T-cell (primary cell): ENCODE results near the gene PRX. TPM values are rescaled to one million over a fixed set of nuclear protein-coding genes. Genes with fewer than 3 reads are reported as not detected.

ENCODE experiments used
- ATAC-seq, 4 experiments: fragments of 200-7000 bp in 3 of 4; fragments of 150-1000 bp in 1 of 4; cut with Tn5 transposase; replicated peaks in 1 of 4; 1 replicate in 3 of 4; 2 replicates in 1 of 4; pipeline ENCODE4 v1.10.0; 2021; ENCODE audit warnings: moderate library complexity in 3 of 4, mild to moderate bottlenecking in 2 of 4, moderate number of reproducible peaks in 1 of 4
- CTCF ChIA-PET, 2 donors: fragments of 300-600 bp; sonication (Branson Sonifier 250); formaldehyde crosslinking; loops; one replicate each; lab custom pipeline; 2022; ENCODE audit warnings: antibody characterized with exemption in 2 of 2; lab: Charles Lee
- POLR2A ChIA-PET, 2 donors: fragments of 300-600 bp; sonication (Branson Sonifier 250); formaldehyde crosslinking; loops; one replicate each; lab custom pipeline; 2022; ENCODE audit warnings: antibody characterized with exemption in 2 of 2; lab: Charles Lee
- DNase-seq, 35 experiments: peaks; one replicate each; pipeline versions ENCODE4 v3.0.0 to v3.0.0-alpha.2; 2013 to 2023
- H3K27ac ChIP-seq: one replicate; pipeline ENCODE4 v1.5.1; 2013; ENCODE audit warnings: low read length
- H3K27me3 ChIP-seq, 2 experiments: replicated peaks in 1 of 2; 1 replicate in 1 of 2; 2 replicates in 1 of 2; pipeline versions ENCODE4 v1.6.1 to v1.7.0; 2013; ENCODE audit warnings: low read length in 1 of 2, mixed read lengths in 1 of 2; ENCODE audit not compliant: control insufficient read depth in 2 of 2, insufficient read depth in 2 of 2; ENCODE audit errors: extremely low read depth in 1 of 2
- H3K36me3 ChIP-seq, 2 donors: 1 replicate in 1 of 2; 2 replicates in 1 of 2; pipeline versions ENCODE4 v1.6.1 to v1.7.0; 2013; ENCODE audit warnings: low read length in 1 of 2; ENCODE audit not compliant: control insufficient read depth in 2 of 2, insufficient read depth in 1 of 2; ENCODE audit errors: extremely low read depth in 1 of 2
- H3K4me1 ChIP-seq, 2 experiments: 1 replicate in 1 of 2; 2 replicates in 1 of 2; pipeline versions ENCODE4 v1.6.1 to v1.7.0; 2013; ENCODE audit warnings: low read length in 2 of 2, mixed read lengths in 1 of 2; ENCODE audit not compliant: insufficient read depth in 2 of 2, control insufficient read depth in 1 of 2; ENCODE audit errors: extremely low read depth in 1 of 2
- H3K4me3 ChIP-seq, 2 donors: 1 replicate in 1 of 2; 2 replicates in 1 of 2; pipeline versions ENCODE4 v1.5.1 to v1.7.0; 2013; ENCODE audit warnings: mild to moderate bottlenecking in 2 of 2, low read length in 1 of 2, moderate library complexity in 1 of 2; ENCODE audit not compliant: control insufficient read depth in 1 of 2; ENCODE audit errors: extremely low read depth in 1 of 2
- H3K9me3 ChIP-seq: 2 replicates; pipeline ENCODE4 v1.7.0; 2013
- H3K27ac Mint-ChIP-seq, 2 donors: one replicate each; pipeline ENCODE4 v1.8.0; 2020 to 2021; ENCODE audit warnings: mild to moderate bottlenecking in 2 of 2, mixed read lengths in 2 of 2
- H3K27me3 Mint-ChIP-seq, 2 donors: one replicate each; pipeline ENCODE4 v1.8.0; 2021 to 2022; ENCODE audit warnings: mixed read lengths in 2 of 2
- H3K36me3 Mint-ChIP-seq: one replicate; pipeline ENCODE4 v1.8.0; 2021; ENCODE audit warnings: mixed read lengths
- H3K4me1 Mint-ChIP-seq, 3 donors: one replicate each; pipeline ENCODE4 v1.8.0; 2020 to 2022; ENCODE audit warnings: mixed read lengths in 3 of 3, mild to moderate bottlenecking in 1 of 3
- H3K4me3 Mint-ChIP-seq, 3 donors: one replicate each; pipeline ENCODE4 v1.8.0; 2020 to 2022; ENCODE audit warnings: mild to moderate bottlenecking in 3 of 3, mixed read lengths in 3 of 3, moderate library complexity in 3 of 3
- H3K9me3 Mint-ChIP-seq, 3 donors: one replicate each; pipeline ENCODE4 v1.8.0; 2020 to 2022; ENCODE audit warnings: mixed read lengths in 3 of 3
- WGBS: methylation state at CpG from one replicate; pipeline ENCODE4 v1.1.5; 2013; ENCODE audit warnings: missing lambda C conversion rate; ENCODE audit not compliant: insufficient coverage; 5-methylcytosine and 5-hydroxymethylcytosine counted together
- total RNA-seq, 35 experiments: library from RNA in 6 of 35; stranded (reverse) in 6 of 35; fragments of 120-200 nt in 1 of 35; gene quantifications; one replicate each; pipeline versions ENCODE4 v1.2.1 to v1.2.4 and lab custom pipeline; 2013 to 2026

The PRX gene
- total RNA-seq, 5 donors from 2014 or later (not counting 1 experiment from before 2014, with no cell fraction given) = 2.0 to 4.4 (median 2.8) TPM

- H3K36me3 ChIP-seq = no peaks in the 10 kb centered on the region
- WGBS = 43% methylated on average over 21 of the region's 22 CpGs
- H3K36me3 Mint-ChIP-seq = no peaks in the 10 kb centered on the region
- no peaks in the 10 kb centered on the region for H3K27me3 Mint-ChIP-seq
- peaks cover 0 to 19% of the 10 kb centered on the region in 2 experiments for H3K27me3 ChIP-seq
- ATAC-seq (no peak), DNase-seq (no peak)
- H3K27ac Mint-ChIP-seq = peak overlapping the region in 1 of 2 donors; percentile 59
- no peaks in the 10 kb centered on the region for H3K9me3 ChIP-seq
- POLR2A ChIA-PET = no interaction called here
- peaks cover 0 to 25% of the 10 kb centered on the region in 2 experiments for H3K4me1 ChIP-seq
- no peak overlapping the region for H3K27ac ChIP-seq
- no peaks in the 10 kb centered on the region for H3K9me3 Mint-ChIP-seq
- H3K4me1 Mint-ChIP-seq = peaks cover 18 to 29% (median 18%) of the 10 kb centered on the region in 3 donors
- no peak overlapping the region for H3K4me3 ChIP-seq
- no peak overlapping the region for H3K4me3 Mint-ChIP-seq
- CTCF ChIA-PET = interaction anchor here in 1 of 2 donors (0.7 kb wide), 2 partner anchors 13 to 52 kb away, joined by 3 to 4 read pairs; no protein-coding TSS in a partner anchor
Observed at GRCh38 chr19:40407714-40408597, 5.2 kb downstream of the PRX start.

- peak overlapping the region; percentile 44 for H3K27ac ChIP-seq
- CTCF ChIA-PET = interaction anchor here in 1 of 2 donors (0.8 to 1.8 kb wide), 2 partner anchors 22 to 60 kb away, joined by 4 read pairs; partner anchors contain the start of gene SERTAD1
- POLR2A ChIA-PET = interaction anchor here in 1 of 2 donors (0.6 kb wide), 1 partner anchor 903 kb away, joined by 3 read pairs; no protein-coding TSS in a partner anchor
- Mint-ChIP-seq H3K4me3 (peak overlapping the region; percentile 78 to 92 (median 89)), H3K9me3 (no peaks in the 10 kb centered on the region), H3K27me3 (no peaks in the 10 kb centered on the region), H3K4me1 (peaks cover 27 to 51% (median 27%) of the 10 kb centered on the region in 3 donors), H3K36me3 (peaks cover 4% of the 10 kb centered on the region), H3K27ac (peak overlapping the region; percentile 82 to 91)
- DNase-seq (peak; percentile 42 to 81 (median 67)), ATAC-seq (peak; percentile 53 to 65 (median 58))
- peaks cover 0 to under 1% of the 10 kb centered on the region in 2 experiments for H3K27me3 ChIP-seq
- peaks cover 0 to 31% of the 10 kb centered on the region in 2 experiments for H3K4me1 ChIP-seq
- H3K36me3 ChIP-seq = no peaks in the 10 kb centered on the region
- H3K4me3 ChIP-seq = peak overlapping the region; percentile 65 to 69
- WGBS = 0% methylated on average over 28 of the region's 41 CpGs
- H3K9me3 ChIP-seq = no peaks in the 10 kb centered on the region
Observed at GRCh38 chr19:40403262-40403984, 9.8 kb downstream of the PRX start.

- Mint-ChIP-seq H3K27ac (no peak overlapping the region), H3K4me3 (no peak overlapping the region), H3K36me3 (peaks cover 4% of the 10 kb centered on the region), H3K4me1 (peaks cover 18 to 44% (median 18%) of the 10 kb centered on the region in 3 donors), H3K27me3 (no peaks in the 10 kb centered on the region), H3K9me3 (no peaks in the 10 kb centered on the region)
- H3K9me3 ChIP-seq = no peaks in the 10 kb centered on the region
- WGBS = 80% methylated on average over 1 of the region's 3 CpGs
- H3K27ac ChIP-seq = no peak overlapping the region
- DNase-seq (no peak), ATAC-seq (no peak)
- peaks cover 0 to 27% of the 10 kb centered on the region in 2 experiments for H3K4me1 ChIP-seq
- H3K36me3 ChIP-seq = no peaks in the 10 kb centered on the region
- ChIA-PET CTCF (no interaction called here), POLR2A (no interaction called here)
- H3K27me3 ChIP-seq = peaks cover 0 to 8% of the 10 kb centered on the region in 2 experiments
- no peak overlapping the region for H3K4me3 ChIP-seq
Observed at GRCh38 chr19:40400559-40400958, 12.6 kb downstream of the PRX start.

GRCh38 chr19:40398417-40399131, 14.6 kb downstream of the PRX start:
- Histone ChIP-seq H3K4me3 (peak overlapping the region in 1 of 2 donors; percentile 25), H3K9me3 (no peaks in the 10 kb centered on the region), H3K36me3 (no peaks in the 10 kb centered on the region), H3K27me3 (peaks cover 0 to 11% of the 10 kb centered on the region in 2 experiments), H3K27ac (no peak overlapping the region), H3K4me1 (peaks cover 0 to 18% of the 10 kb centered on the region in 2 experiments)
- 48% methylated on average over 45 of the region's 49 CpGs for whole genome bisulfite sequencing
- peak; percentile 25 to 82 (median 62) for DNase-seq
- Mint-ChIP-seq H3K27me3 (no peaks in the 10 kb centered on the region), H3K4me3 (peak overlapping the region in 2 of 3 donors; percentile 9 to 63), H3K4me1 (peaks cover 13 to 28% (median 14%) of the 10 kb centered on the region in 3 donors), H3K27ac (no peak overlapping the region), H3K36me3 (peaks cover 4% of the 10 kb centered on the region), H3K9me3 (no peaks in the 10 kb centered on the region)
- peak; percentile 66 to 84 (median 78) for ATAC-seq
- ChIA-PET POLR2A (no interaction called here), CTCF (no interaction called here)

DNA sequence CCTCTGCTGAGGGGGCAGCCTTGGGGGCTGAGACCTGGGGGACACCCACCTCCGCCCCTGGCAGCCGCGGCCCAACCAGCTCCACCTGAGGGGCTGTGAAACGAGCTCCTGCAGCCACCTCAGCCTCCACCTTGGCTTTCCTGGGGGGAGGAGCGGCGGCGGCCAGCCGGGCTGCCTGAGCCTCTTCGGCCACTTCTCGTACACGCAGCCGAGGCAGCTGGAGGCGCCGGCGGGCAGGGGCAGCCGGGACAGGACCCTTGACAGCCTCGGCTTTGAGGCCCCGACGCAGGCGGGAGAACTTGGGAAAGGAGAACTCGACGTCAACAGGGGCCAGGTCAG, 15.6 kb downstream of the PRX start:
- H3K4me3 Mint-ChIP-seq = no peak overlapping the region

More for the DNA sequence above, 15.6 kb downstream of the PRX start:
- Histone ChIP-seq H3K4me3 (no peak overlapping the region), H3K27ac (no peak overlapping the region), H3K36me3 (no peaks in the 10 kb centered on the region), H3K27me3 (peaks cover 0 to 11% of the 10 kb centered on the region in 2 experiments), H3K9me3 (no peaks in the 10 kb centered on the region), H3K4me1 (peaks cover 0 to 10% of the 10 kb centered on the region in 2 experiments)
- Mint-ChIP-seq H3K4me1 (peaks cover 6 to 20% (median 8%) of the 10 kb centered on the region in 3 donors), H3K9me3 (no peaks in the 10 kb centered on the region), H3K27ac (no peak overlapping the region), H3K36me3 (peaks cover 4% of the 10 kb centered on the region), H3K27me3 (no peaks in the 10 kb centered on the region)
- WGBS = 96% methylated on average over 17 of the region's 22 CpGs
- ChIA-PET CTCF (no interaction called here), POLR2A (no interaction called here)
- DNase-seq (no peak), ATAC-seq (no peak)
